NCI-H526 treated with DMSO at 0.1 percent for 48 hours (cell line): ENCODE results near the gene DAPK3.
"Not testable (repeated sequence)": the region's sequence is repeated elsewhere in the genome, so short reads cannot be mapped to it uniquely, and the experiment has no call there.

Experiments used
- DNase-seq: peaks from one replicate; lab custom pipeline; 2025; lab: John Stamatoyannopoulos, UW

DAPK3 gene

GRCh38 chr19:3970808-3971598, at the start of gene DAPK3:
Gene DAPK3, minus strand, starts transcription at chr19:3971099. Its CDS starts 1,364 bp downstream, at chr19:3969735.
- peak; percentile 89 for DNase-seq

DNA sequence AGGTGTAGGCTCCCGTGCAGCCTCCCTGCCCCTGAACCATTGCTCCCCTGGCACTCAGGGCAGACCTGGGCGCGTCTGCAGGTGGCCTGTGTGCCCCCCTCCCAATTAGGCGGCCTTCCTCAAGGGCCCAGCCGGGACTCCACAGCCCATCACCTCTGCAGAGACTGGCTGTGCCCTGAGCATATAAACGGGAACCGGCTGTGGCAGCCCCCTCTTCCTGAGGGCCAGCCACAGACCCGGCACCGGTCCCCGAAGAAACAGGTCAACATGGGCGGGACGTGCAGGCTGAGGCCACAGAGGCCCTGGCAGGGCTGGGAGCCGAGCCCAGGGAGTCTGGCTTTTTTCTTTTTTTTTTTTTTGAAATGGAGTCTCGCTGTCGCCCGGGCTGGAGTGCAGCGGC, 48.7 kb upstream of the DAPK3 start:
- DNase-seq: no peak

- no peak for DNase-seq
Measured at GRCh38 chr19:4018775-4019504, 48.0 kb upstream of the DAPK3 start.

DNA sequence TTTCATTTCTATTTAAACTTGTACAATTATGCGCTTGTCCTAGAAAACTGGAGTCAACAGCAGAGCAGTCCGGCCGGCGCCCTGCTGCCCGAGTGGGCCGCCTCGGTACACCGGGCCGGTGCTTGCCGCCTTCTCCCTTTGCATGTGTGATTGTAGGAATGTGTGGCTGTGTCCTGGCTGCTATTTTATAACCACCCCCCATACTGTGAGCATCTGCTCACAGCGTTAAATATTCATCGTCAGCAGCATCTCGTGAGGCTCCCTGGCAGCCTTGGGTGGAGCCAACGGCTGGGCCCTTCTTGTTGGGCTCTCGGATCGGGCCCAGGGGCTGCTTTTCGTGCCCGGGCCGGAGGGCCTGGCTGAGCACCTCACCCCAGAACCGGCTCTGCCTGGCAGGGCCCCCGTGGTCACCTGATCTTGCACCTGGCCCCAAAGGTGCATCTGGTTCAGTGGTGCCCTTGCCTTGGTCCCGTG, 47.3 kb upstream of the DAPK3 start:
- DNase-seq: no peak

GRCh38 chr19:4016903-4017638, 46.2 kb upstream of the DAPK3 start:
- DNase-seq: no peak

GRCh38 chr19:4016486-4016885, 45.6 kb upstream of the DAPK3 start:
- DNase-seq: no peak

GRCh38 chr19:4015705-4016402, 45.0 kb upstream of the DAPK3 start:
- DNase-seq: peak; percentile 14

GRCh38 chr19:4014541-4015491, 43.9 kb upstream of the DAPK3 start:
- DNase-seq: no peak

GRCh38 chr19:4013886-4014540, 43.1 kb upstream of the DAPK3 start:
- no peak for DNase-seq

- DNase-seq: no peak
Measured at GRCh38 chr19:4012975-4013634, 42.2 kb upstream of the DAPK3 start.

DNA sequence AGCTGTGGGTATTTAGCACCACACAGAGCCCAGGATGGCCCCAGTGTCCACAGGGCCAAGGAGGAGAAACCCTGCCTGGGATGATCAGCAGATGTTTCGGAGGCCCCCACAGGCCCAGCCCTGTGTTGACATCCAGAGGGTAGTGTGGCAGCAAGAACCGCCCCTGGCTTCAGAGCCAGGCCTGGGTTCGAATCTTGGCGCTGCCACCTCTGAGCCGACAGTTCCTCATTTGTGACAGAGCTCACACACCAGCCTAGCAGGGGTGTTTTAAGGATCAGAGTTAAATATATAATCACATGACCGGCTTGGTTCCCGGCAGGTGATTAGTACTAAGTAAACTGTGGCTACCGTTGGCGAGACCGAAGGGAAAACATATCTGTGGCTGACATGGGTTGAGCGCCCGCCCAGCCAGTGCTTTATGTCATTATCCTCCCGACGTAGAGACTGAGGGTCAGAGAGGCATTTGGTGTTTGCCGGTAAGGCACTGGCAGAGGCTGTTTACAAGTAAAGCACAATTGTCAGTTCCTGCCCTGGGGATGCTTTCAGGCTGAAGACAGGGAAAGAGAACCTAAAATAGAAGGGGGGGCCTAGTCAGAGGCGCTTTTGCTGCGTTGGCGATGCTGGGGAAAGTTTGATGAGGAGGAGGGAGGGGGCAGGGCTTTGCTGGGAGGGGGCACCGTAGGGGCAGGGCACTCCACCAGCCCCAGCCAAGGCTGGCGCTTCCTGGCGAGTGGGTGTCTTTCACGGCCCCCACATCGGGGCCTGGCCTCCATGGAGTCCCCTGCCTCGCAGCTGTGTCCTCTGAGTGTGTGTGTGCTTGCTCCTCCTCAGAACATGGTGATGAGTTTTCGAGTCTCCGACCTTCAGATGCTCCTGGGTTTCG, 41.4 kb upstream of the DAPK3 start:
- peak; percentile 42 for DNase-seq

GRCh38 chr19:4011430-4011829, 40.5 kb upstream of the DAPK3 start:
- DNase-seq: not testable (repeated sequence)

- DNase-seq: no peak
Measured at GRCh38 chr19:4010808-4011110, 39.9 kb upstream of the DAPK3 start.

DNA sequence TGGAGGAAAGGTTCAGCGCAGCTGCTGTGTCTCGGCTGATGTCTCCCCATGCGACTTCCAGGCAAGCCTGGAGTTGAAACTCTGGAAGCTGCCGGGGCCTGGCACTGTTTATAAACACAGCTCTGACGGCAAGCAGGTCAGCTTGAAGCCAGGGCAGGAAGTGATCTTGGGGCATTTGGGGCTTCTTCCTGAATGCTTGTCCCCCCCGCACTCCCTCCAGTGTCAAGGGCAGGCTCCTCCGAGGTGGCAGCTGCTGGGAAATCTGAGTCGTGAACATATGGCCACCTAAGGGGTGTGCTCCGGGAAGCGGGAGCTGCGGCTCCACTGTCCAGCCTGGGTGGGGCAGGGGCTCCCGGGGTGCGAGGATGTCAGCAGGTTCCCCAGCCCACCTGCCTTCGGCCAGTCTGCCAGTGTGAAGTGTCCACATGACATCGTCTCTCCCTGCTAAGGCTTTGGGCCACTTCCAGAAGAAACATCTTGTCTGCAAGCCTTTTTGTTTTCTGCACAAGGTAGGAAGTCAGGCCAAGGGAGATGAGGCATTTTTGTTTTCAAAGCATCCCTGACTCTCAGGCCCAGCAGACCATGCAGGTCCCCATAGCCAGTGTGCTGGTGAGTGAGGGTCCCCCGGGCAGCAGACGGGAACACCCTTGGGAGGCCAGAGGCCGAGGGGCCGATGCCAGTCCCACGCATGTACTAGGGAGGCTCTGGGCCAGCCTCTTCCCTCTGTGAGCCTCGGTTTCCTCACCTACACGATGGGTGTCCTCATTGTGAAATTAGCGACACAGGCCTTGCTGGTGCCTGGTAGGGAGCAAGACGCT, 39.3 kb upstream of the DAPK3 start:
- DNase-seq: no peak

- no peak for DNase-seq
Measured at GRCh38 chr19:4007836-4008539, 37.1 kb upstream of the DAPK3 start.

DNA sequence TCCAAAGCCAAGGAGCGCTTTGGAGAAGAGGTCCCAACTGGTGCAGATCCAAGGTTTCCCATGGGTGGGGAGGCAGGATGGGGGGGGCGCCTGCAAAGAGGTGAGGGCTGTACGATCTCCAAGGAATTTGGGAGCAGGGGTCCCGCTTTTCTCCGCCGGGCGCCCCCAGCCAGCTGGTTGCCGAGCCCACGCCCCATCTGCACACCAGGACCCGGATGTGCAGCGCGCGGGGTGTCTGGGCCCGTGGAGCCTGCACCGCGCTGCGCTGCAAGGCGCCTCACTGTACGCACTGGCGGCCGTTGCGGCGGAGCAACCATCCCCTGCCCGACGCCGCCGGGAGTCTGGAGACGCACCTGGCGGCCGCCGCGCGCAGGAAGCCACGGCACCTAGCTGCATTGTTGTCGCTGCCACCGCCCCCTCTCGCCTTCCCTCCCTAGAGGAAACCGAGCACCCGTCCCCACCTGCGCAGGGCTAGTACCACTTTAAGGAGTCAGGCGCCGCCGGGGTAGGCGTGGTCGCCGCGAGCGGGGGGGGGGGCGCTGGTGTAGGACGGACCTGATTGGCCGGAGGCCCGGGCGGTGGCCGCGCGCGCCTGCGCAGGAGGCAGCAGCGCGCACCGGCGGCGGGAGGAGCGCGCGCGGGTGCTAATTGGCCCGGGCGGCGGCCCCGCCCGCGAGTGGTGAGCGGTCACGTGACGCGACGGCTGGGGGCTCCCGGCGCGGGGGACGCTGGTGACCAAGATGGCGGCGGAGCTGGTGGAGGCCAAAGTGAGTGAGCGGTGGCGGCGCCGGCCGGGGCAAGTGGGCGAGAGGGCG, 36.3 kb upstream of the DAPK3 start, which contains the start of gene PIAS4:
Gene PIAS4 (plus strand): TSS at position 716 of the 815 bp plus-strand sequence. CDS start 25 bp downstream, at position 741.
- peak; percentile 73 for DNase-seq
